Measurements from ENCODE around the gene SPRR2D. TPM values are rescaled to one million over a fixed set of nuclear protein-coding genes. Genes with fewer than 3 reads are reported as not detected.

SPRR2D gene
- total RNA-seq: 5.7 and 47.8 TPM in 2 replicates

GRCh38 chr1:153040950-153041631 lies at the start of gene SPRR2D:
Gene SPRR2D (minus strand): TSS chr1:153041120. CDS start chr1:153040346, 774 bp downstream.

GRCh38 chr1:153071511-153071910 lies 30.6 kb upstream of the SPRR2D start, which contains the start of gene SPRR2B:
Gene SPRR2B (minus strand): TSS chr1:153071611. CDS start chr1:153070839, 772 bp downstream.

DNA sequence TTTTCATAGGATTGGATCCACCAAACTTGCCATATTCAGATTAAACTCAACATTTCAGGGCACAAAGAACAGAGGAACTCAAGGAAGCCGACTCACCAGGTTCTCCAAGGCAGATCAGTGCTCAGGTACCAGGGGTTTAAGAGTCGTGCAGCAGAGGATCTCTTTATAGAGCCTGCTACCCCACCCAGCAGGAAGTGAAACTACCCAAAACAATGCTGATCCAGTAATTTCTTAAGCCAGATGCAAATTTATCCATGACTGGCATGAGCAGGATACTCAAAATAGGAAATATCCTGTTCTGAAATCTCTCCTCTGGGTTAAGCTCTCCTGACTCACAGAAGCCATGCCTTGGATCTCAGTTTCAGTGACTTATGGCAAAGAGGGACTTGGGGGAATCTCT lies 16.5 kb upstream of the SPRR2D start, which contains the start of gene SPRR2A:
Gene SPRR2A, minus strand, starts transcription at position 138 of the 400 bp plus-strand sequence. CDS start 777 bp downstream, outside the sequence.

GRCh38 chr1:153030895-153031294 lies 10.0 kb downstream of the SPRR2D start, which contains the start of gene SPRR1B:
Gene SPRR1B (plus strand): TSS chr1:153031203. CDS start chr1:153032346, 1,143 bp downstream.

DNA sequence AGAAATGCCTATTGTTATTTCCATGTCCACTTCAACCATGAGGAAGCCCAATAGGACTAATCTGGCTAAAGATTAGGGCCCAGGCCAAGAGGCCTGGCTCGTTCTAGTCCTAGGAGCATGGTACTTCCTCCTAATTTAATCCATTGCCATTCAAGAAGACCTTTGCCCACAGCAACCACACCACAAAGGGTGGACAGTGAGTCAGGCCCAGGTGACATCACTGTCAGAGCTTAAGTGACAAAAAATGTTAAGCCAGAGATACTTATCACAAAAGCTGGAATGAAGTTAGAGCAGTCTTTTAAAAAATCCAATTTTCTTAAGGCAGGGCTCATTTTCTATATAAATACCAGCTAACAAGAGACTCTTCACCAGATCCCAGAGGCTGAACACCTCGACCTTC lies 39.5 kb downstream of the SPRR2D start, which contains the start of gene SPRR3:
Gene SPRR3, plus strand, starts transcription at position 368 of the 400 bp plus-strand sequence. CDS start 1,272 bp downstream, outside the sequence.

Other genes with a start within 250 kb of the SPRR2D start
- gene LCE1D, start 244.4 kb downstream of the SPRR2D start, total RNA-seq: not detected in 2 replicates
- gene LCE1C, start 234.5 kb downstream of the SPRR2D start, total RNA-seq: 0.34 TPM in 1 of 2 replicates, not detected in the other
- not detected in 2 replicates for gene LCE1B, start 229.1 kb downstream of the SPRR2D start, total RNA-seq
- gene LCE1A, start 213.6 kb downstream of the SPRR2D start, total RNA-seq: 0.34 TPM in 1 of 2 replicates, not detected in the other
- gene LCE6A, start 198.3 kb downstream of the SPRR2D start, total RNA-seq: not detected in 2 replicates
- gene LCE7A, start 181.1 kb downstream of the SPRR2D start, total RNA-seq: not detected in 2 replicates
- gene SMCP, start 162.8 kb downstream of the SPRR2D start, total RNA-seq: not detected in 2 replicates
- gene IVL, start 132.6 kb downstream of the SPRR2D start, total RNA-seq: 18.8 and 30.8 TPM in 2 replicates
- gene SPRR5, start 93.9 kb downstream of the SPRR2D start, total RNA-seq: not detected in 2 replicates
- not detected in 2 replicates for gene SPRR4, start 70.5 kb downstream of the SPRR2D start, total RNA-seq
- gene SPRR1A, start 57.0 kb downstream of the SPRR2D start, total RNA-seq: 3.1 and 9.5 TPM in 2 replicates
- 67.3 and 122 TPM in 2 replicates for gene SPRR3, start 39.4 kb downstream of the SPRR2D start, total RNA-seq
- gene SPRR1B, start 9.9 kb downstream of the SPRR2D start, total RNA-seq: 53.0 and 86.5 TPM in 2 replicates
- 4.8 and 25.3 TPM in 2 replicates for gene SPRR2A, start 16.4 kb upstream of the SPRR2D start, total RNA-seq
- gene SPRR2B, start 30.5 kb upstream of the SPRR2D start, total RNA-seq: 1.0 TPM in 1 of 2 replicates, not detected in the other
- gene SPRR2E, start 53.4 kb upstream of the SPRR2D start, total RNA-seq: 1.1 and 21.5 TPM in 2 replicates
- gene SPRR2F, start 72.4 kb upstream of the SPRR2D start, total RNA-seq: not detected in 2 replicates
- 2.1 TPM in 1 of 2 replicates, not detected in the other for gene SPRR2G, start 109.8 kb upstream of the SPRR2D start, total RNA-seq
- gene LELP1, start 162.3 kb upstream of the SPRR2D start, total RNA-seq: not detected in 2 replicates
- gene PRR9, start 176.5 kb upstream of the SPRR2D start, total RNA-seq: 2.1 TPM in 1 of 2 replicates, not detected in the other
- not detected in 2 replicates for gene LORICRIN, start 218.6 kb upstream of the SPRR2D start, total RNA-seq

Data from nasal cavity respiratory epithelium epithelial cell of viscerocranial mucosa (primary cell).